Urinary bladder (tissue), 4 donors: ENCODE measurements around the gene PRDM2. TPM values are rescaled to one million over a fixed set of nuclear protein-coding genes. Genes with fewer than 3 reads are reported as not detected.
"Not testable (repeated sequence)": the region's sequence is repeated elsewhere in the genome, so short reads cannot be mapped to it uniquely, and the experiment has no call there.

Experiments
- DNase-seq: peaks from one replicate; pipeline ENCODE4 v3.0.0-alpha.2; 2015; ENCODE audit errors: extremely low spot score
- H3K27ac ChIP-seq: one replicate; pipeline ENCODE4 v1.5.1; 2013; ENCODE audit warnings: low read depth, mild to moderate bottlenecking, moderate library complexity
- H3K36me3 ChIP-seq: one replicate; pipeline ENCODE4 v1.6.1; 2013; ENCODE audit warnings: mild to moderate bottlenecking, moderate library complexity; ENCODE audit not compliant: insufficient read depth
- H3K4me1 ChIP-seq: one replicate; pipeline ENCODE4 v1.6.1; 2013; ENCODE audit warnings: mild to moderate bottlenecking, moderate library complexity; ENCODE audit not compliant: insufficient read depth
- H3K4me3 ChIP-seq: one replicate; pipeline ENCODE4 v1.5.1; 2013; ENCODE audit warnings: low read depth, low read length
- WGBS: extraction: QIAGEN DNeasy Blood & Tissue Kit; methylation state at CpG from one replicate; pipeline ENCODE4 v1.1.7; 2013; 5-methylcytosine and 5-hydroxymethylcytosine counted together
- polyA plus RNA-seq: library from polyadenylated mRNA; stranded (reverse); fragments of 200-250 nt; gene quantifications from one replicate; pipeline ENCODE4 v1.2.3, GENCODE V29; 2013
- total RNA-seq: library from RNA; depleted of rRNA; stranded (reverse); fragments of >200 nt; gene quantifications from one replicate; pipeline ENCODE4 v1.2.3, GENCODE V29; 2014
- donor health status: healthy with polysubstance abuse.
- donor health status: healthy.

Gene PRDM2
- total and polyA plus RNA-seq, 2 donors = 31.3 to 34.2 TPM

DNA sequence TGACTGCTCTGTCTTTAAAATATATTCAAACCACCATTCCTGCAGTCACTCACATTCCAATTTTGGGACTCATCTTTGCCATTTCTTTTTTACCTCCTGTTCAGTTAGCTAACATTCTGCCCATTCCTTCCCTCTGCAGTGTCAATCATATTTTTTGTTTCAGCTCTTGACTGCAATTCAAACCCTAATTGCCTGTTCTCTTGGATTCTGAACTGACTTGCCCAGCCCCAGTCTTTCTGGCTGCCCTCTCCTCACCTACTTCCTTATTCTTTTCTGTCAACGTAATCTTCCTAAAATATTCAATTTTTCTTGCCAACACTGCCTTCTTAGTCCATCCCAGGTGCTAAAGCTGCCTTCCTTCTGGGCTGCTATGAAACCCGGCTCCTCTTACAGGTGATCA is 6.1 kb downstream of the PRDM2 start:
- Histone ChIP-seq H3K4me3 (no peak overlapping the region), H3K36me3 (no peaks in the 10 kb centered on the region), H3K4me1 (no peaks in the 10 kb centered on the region), H3K27ac (no peak overlapping the region)
- 83% methylated on average over 2 of the region's 2 CpGs for WGBS
- no peak for DNase-seq

DNA sequence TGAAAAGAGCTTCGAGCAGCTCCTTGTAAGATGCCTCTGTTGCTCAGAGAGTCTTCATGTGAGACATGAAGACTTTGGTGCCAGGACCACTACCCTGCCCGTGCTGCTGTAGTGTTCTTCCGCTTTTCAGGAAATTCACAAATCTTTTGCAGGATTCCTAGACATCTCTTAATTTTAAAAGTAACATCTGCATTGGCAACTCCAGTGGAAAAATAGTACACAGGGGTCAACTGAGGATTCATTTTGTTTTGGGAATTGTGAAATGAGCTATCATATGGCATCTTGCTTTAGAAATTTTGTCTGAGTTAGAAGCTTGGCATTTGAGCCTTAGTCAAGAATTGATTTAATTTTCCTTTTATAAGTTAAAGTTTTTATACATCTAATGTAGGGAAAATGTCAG is 7.2 kb downstream of the PRDM2 start:
- no peaks in the 10 kb centered on the region for H3K4me1 ChIP-seq
- H3K27ac ChIP-seq = no peak overlapping the region
- H3K36me3 ChIP-seq = no peaks in the 10 kb centered on the region
- WGBS = 80% methylated on average over 3 of the region's 3 CpGs
- DNase-seq = no peak
- H3K4me3 ChIP-seq = no peak overlapping the region

DNA sequence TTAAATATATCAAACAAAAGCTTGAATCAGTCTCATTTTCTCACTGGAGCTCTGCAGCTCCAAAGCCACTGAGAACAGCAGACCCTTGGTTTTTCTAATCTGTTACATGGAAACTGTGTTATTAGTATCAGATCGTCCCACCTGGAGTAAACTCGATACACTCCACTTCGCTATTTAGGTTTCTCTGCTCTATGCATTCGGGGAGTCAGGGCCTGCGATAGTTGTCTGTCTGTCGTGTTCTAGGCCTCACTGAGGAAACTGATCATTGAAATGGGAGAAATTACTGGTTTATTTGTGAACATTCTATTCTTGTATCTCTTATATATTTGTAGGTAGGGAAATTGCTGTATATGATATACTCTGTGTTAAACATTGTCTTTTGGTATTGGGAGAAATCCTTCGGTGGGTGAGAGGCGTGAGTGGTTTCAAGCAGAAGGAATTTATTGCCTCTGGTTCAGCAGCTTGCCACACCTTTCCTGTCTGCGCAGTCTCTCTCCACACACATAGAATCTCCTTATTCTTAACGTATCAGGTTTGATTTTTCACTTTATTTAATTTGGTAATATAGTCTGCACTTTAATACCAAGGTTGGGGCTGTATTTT is 8.5 kb downstream of the PRDM2 start:
- DNase-seq = no peak
- no peaks in the 10 kb centered on the region for H3K36me3 ChIP-seq
- 87% methylated on average over 10 of the region's 10 CpGs for WGBS
- no peaks in the 10 kb centered on the region for H3K4me1 ChIP-seq
- H3K4me3 ChIP-seq = no peak overlapping the region
- H3K27ac ChIP-seq = no peak overlapping the region

DNA sequence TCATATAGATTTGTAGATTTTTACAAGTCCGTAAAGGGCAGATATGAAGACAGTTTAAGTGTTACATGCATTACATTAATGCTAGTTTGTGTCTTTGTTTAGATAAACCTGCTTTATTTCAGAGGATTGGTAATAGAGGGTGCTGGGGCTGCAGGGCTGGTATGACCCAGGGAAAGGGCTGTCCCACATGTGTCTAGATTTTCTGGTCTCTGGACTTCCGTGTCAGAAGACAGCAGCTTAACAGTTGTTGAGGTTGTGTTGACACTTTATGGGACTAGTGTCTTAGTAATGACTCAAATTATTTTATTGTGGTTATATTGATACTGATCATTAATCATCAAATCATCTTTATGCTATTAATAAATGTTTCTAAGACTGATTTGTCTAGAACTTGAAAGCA is 10.1 kb downstream of the PRDM2 start:
- Histone ChIP-seq H3K4me3 (no peak overlapping the region), H3K4me1 (no peaks in the 10 kb centered on the region), H3K27ac (no peak overlapping the region), H3K36me3 (no peaks in the 10 kb centered on the region)
- no peak for DNase-seq
- WGBS = 91% methylated on average over 2 of the region's 2 CpGs

DNA sequence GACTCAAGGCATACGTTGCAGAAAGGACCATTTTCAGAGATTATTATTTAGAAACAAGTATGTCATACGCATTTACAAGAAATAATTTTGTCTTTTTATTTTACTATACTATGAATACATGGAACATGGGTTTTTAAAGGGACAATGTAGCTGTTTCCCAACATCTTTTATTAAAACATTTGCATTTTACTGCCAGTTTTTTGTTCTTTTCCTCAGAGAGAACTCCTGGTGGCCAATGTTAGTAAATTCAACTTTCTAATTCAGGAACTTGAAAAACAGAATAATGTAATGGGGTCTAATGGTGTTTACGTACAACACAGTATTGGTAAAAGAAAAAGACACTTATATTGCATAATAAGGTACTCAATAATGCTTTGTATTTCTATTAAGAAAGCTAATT is 14.9 kb downstream of the PRDM2 start:
- Histone ChIP-seq H3K36me3 (no peaks in the 10 kb centered on the region), H3K4me3 (no peak overlapping the region), H3K4me1 (no peaks in the 10 kb centered on the region), H3K27ac (no peak overlapping the region)
- WGBS = 85% methylated on average over 3 of the region's 3 CpGs
- DNase-seq = no peak

DNA sequence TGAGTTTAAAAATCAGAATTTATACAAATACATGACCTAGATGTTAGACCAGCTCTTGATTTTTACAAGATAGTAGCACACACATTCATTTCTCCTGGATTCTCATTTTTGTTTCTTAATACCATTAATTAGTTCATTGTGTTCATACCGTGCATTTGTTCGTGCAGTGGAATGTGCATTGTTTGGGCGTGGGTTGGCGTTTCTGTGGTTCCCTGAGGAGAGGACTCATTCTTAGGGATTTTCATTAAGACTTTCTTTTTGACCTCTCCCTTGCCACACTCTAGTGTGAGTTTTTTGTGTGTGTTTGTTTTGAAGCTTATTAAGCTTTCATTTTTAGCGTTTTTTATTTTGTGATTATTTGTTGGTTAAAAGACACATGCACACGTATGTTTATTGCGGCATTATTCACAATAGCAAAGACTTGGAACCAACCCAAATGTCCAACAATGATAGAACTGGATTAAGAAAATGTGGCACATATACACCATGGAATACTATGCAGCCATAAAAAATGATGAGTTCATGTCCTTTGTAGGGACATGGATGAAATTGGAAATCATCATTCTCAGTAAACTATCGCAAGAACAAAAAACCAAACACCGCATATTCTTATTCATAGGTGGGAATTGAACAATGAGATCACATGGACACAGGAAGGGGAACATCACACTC is 15.8 kb downstream of the PRDM2 start:
- not testable (repeated sequence) for H3K4me1 ChIP-seq, H3K27ac ChIP-seq, H3K36me3 ChIP-seq, H3K4me3 ChIP-seq, DNase-seq
- 95% methylated on average over 9 of the region's 9 CpGs for WGBS

DNA sequence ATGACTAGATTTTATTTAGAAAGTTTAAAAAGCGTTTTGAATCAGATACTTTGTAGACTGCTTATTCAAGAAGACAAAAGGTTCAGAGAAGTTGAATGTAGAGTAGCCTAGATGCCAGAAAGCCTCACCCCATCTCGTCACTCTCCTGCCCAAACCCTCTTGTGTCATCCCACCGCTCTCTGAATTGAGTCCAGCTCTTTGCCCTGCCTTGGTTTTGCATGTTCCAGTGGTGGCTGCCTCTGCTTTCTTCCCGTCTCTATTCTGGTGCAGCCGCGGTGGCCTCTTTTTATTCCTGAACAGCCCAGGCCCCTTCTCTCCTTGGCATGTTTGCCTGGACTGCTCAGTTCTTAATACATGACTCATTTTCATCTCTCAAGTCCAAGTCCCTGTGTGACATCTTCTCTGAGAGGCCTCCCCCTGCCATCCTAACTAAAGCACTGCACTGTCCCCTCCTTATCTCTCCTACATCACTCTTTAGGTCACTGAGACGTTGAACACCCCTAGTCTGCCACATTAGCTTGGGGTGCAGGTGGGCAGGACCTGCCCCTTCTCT is 22.9 kb downstream of the PRDM2 start:
- no peak overlapping the region for H3K4me3 ChIP-seq
- WGBS = 93% methylated on average over 7 of the region's 7 CpGs
- no peak for DNase-seq
- no peaks in the 10 kb centered on the region for H3K36me3 ChIP-seq
- H3K27ac ChIP-seq = no peak overlapping the region
- no peaks in the 10 kb centered on the region for H3K4me1 ChIP-seq

DNA sequence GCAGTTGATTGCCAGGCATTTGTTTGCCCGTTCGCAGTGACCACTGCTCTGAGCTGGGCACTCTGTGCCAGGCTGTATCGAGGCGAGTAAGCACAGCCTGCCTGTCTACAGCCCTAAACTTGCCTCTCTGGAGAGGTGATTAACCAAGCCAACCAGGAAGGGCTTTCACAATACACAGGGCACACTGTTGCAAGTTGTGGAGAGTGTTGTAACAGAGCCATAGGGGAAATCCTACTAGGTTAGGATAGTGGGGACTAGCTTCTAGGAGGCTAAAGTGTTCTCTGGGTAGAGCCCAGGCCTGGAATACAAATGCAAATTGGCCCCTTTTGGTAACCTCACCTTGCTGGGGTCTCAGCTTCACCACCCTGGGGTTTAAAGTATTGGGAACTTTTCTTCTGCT is 23.8 kb downstream of the PRDM2 start:
- no peaks in the 10 kb centered on the region for H3K36me3 ChIP-seq
- H3K27ac ChIP-seq = no peak overlapping the region
- no peak for DNase-seq
- 90% methylated on average over 4 of the region's 4 CpGs for WGBS
- H3K4me3 ChIP-seq = no peak overlapping the region
- H3K4me1 ChIP-seq = no peaks in the 10 kb centered on the region

DNA sequence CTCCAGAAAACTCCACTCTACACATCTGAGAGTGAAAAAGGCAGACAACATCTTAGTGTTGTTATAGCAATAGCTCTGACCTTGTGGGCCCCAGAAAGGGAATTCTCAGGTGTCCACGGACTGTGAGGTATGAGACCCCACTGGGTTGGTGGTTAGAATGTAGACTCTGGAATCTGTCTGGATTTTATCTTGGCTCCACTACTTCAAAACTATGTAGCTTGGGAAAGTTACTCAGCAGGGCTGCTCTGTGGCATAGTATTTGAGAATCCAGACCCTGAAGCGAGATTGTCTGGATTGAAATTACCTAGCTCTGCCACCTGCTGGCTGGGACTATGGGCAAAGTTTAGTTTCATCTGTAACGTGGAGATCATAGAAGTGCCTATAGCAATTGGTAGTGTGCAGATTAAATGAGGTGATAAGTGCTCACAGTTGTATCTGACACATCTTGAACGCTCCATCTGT is 25.8 kb downstream of the PRDM2 start:
- H3K4me3 ChIP-seq = no peak overlapping the region
- DNase-seq = no peak
- H3K27ac ChIP-seq = no peak overlapping the region
- no peaks in the 10 kb centered on the region for H3K4me1 ChIP-seq
- WGBS = 68% methylated on average over 4 of the region's 4 CpGs
- H3K36me3 ChIP-seq = no peaks in the 10 kb centered on the region

DNA sequence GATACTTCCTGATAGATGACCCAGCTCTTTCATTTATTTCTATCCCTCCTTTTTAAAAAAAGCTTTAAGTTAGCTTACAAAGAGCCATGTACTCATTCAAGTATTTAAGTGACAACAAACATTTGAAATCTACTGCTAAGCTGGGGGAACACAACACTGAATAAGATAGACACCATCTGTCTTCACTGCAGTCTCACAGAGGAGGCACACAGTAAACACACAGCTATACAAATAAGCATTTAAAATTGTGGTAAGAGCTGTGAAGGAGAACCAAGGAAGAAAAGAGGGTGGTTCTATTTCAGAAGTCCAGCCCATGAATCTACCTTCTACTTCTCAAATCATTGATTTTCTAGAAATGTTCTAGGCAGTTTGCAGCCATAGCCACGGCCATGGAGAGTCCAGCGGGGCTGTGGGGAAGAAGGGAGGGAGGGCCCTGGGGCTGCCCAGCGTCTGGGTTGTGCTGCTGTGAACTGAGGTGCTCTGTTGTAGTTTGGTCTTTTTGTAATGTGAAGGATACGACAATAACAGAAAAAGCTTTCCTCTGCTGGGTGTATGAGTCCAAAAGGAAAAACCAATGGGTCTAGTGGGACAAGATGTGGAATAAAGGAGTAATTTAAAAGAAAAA is 28.2 kb downstream of the PRDM2 start:
- 76% methylated on average over 4 of the region's 4 CpGs for WGBS
- Histone ChIP-seq H3K36me3 (no peaks in the 10 kb centered on the region), H3K4me1 (no peaks in the 10 kb centered on the region), H3K4me3 (no peak overlapping the region), H3K27ac (no peak overlapping the region)
- no peak for DNase-seq

DNA sequence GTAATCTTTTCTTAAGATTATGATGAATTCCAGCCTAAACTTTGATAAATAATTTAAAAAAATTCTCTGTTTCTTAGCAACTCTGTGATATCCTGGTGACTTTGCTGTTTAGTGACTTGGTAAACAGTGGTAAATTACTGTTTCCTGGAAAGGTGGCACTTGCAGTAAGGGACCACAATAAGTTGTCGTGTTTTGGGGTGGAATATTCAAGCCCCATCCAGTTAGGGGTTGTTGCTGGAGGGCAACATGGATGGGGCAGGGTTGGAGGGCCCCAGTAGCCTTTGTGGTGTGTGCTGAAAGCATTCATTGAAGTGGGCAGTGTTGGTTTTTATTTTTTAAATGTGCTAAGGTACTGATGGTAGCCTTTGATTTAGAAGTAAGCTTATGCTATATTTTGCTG is 30.3 kb downstream of the PRDM2 start:
- Histone ChIP-seq H3K4me3 (no peak overlapping the region), H3K4me1 (no peaks in the 10 kb centered on the region), H3K36me3 (no peaks in the 10 kb centered on the region), H3K27ac (peak overlapping the region; percentile 41)
- WGBS = 76% methylated on average over 1 of the region's 1 CpG
- no peak for DNase-seq

DNA sequence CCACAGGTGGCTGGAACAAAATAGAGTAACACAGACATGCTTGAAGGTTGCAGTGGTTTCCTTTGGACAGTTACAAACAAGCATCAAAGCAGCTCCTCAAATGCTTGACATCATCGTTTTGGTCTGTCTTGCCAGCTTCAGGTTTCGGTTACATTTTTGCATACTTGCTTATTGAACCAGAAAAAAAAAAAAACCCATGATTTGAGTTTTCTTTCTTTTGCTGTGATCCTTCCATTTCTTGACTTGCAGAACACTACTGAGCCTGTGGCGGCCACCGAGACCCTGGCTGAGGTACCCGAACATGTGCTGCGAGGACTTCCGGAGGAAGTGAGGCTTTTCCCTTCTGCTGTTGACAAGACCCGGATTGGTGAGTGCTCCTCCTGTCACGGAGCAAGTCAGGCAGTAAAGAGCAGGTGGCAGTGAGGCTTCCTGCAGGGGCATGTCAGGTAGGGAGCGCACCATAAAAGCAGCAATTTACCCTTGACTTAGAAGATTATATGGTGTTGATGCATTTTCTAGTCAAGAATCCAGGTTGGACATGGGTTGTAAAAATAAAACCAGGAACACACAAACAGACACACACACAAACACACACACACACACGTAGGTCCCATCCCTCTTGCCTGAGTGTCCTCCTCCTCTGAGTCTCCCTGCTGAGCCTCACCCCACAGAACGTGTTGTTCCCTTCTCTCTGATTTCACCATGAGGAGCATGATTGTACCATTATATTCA is 30.9 kb downstream of the PRDM2 start:
- H3K4me1 ChIP-seq = no peaks in the 10 kb centered on the region
- no peak for DNase-seq
- H3K27ac ChIP-seq = no peak overlapping the region
- WGBS = 72% methylated on average over 12 of the region's 12 CpGs
- H3K36me3 ChIP-seq = no peaks in the 10 kb centered on the region
- H3K4me3 ChIP-seq = no peak overlapping the region

DNA sequence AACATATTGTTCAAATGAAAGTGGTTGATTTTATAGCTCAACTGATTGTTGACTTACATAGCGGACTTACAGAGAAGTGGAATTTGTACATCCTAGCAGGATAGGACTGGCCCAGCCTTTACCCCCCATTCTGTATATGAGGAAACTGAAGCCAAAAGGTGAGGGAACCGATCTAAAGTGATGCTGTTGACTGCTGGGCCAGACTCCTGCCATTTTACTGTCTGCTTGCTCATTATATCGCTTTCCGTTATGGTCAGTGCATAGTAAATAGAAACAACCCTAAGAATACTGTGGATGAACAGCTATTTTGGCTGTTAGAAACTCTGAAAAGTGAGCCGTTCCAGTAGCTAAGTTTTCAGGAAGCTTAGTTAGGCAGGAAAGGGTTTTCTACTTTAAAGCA is 31.9 kb downstream of the PRDM2 start:
- Histone ChIP-seq H3K4me1 (no peaks in the 10 kb centered on the region), H3K4me3 (no peak overlapping the region), H3K36me3 (no peaks in the 10 kb centered on the region), H3K27ac (no peak overlapping the region)
- WGBS = 90% methylated on average over 5 of the region's 5 CpGs
- DNase-seq = no peak
